ENCODE measurements around the gene CDNF.
A peak's percentile ranks its signal among the peaks of the same experiment; 100 is the strongest.
"Not testable (repeated sequence)": the region's sequence is repeated elsewhere in the genome, so short reads cannot be mapped to it uniquely, and the experiment has no call there.

CDNF gene

DNA sequence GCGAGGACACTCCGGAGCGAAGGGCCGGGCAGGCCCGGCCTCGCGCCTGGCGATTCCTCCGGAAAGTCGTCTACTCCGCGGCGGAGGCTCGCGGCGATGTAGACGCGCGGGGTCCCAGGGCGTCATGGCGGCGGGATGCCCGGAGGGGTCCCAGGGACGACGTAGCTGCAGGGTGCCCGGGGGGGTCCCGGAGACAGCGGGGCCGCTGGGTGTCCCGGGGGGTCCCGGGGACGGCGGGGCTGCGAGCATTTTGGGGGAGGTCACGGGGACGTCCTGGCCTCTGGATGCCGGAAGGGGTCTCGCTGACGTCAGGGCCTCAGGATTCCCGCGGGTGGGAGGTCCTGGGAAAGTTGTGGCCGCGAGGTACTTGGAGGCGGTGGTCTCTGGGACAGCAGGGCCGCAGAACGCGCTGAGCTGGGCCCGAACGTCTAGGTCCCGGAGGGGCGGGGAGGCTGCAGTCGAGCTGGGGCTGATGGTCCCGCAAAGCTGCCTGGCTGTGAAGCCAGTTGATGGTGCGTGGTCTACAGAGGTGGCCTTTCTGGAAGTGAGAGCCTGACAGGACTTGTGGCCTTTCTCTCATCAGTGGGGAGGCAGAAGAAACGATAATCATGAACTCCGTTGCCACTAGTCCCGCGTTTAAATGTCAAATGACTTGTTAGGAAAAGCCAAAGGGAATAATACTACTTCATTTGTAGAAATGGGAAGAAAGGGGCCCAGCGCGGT is 906 bp upstream of the CDNF start:
- no peak for FAIRE-seq

DNA sequence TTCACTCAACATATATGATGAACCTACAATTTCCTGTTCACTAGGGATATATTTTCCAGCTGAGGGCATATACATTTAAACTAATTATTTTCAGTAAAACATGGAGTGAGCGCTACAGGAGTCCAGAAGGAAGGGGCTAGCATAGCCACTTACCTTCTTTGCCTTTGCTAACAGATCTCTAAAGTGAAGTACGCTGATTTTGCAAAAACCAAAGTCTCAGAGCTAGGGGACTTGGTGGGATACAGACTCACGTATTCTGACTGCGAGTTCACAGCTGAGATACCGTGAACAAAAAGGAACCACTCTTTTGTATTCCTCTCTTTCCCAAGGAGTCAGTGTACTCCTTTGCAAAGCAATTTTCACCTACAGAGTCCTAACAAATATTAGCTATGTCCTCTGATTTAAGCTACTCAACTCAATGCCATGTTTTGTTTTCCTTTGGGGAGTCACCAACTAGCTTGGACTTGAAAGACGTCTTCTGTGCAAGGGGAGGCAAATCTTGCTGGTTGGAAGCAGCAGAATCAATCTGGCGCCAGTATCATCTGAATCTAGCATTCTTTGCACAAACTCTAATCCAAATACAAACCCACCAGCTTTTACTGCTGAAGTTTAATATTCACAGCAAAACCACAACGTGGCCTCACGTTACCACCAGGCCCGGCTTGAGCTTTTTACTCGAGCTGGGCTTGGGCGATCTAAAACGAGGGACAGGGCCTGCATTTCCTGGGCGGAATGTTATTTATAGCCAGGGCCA is 657 bp downstream of the CDNF start:
- FAIRE-seq: peak; percentile 9

- no peak for FAIRE-seq
Measured at GRCh38 chr10:14836208-14836607, 1.6 kb downstream of the CDNF start.

- no peak for FAIRE-seq
Measured at GRCh38 chr10:14833106-14833505, 4.7 kb downstream of the CDNF start.

DNA sequence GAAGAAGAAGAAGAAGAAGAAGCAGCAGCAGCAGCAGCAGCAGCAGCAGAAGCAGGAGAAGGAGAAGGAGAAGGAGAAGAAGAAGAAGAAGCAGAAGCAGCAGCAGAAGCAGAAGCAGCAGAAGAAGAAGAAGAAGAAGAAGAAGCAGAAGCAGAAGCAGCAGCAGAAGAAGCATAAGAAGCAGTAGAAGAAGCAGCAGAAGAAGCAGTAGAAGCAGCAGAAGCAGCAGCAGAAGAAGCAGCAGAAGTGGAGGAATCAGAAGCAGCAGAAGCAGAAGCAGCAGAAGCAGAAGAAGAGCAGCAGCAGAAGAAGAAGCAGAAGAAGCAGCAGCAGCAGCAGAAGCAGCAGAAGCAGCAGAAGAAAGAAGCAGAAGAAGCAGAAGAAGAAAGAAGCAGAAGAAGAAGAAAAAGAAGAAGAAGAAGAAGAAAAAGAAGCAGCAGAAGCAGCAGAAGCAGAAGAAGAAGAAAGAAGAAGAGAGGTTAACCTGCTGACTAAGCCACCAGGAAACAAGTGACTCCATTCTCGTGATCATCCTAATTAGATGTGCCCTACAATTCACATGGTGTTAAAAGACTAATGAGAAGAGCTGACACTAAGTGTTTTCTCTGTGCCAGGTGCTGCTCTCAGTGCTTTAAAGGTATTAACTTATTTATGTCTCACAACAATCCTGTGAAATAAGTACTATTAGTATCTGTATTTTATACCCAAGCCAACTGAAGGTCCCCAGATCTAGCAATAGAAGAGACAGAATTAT is 11.6 kb downstream of the CDNF start:
- FAIRE-seq: peak; percentile 30

DNA sequence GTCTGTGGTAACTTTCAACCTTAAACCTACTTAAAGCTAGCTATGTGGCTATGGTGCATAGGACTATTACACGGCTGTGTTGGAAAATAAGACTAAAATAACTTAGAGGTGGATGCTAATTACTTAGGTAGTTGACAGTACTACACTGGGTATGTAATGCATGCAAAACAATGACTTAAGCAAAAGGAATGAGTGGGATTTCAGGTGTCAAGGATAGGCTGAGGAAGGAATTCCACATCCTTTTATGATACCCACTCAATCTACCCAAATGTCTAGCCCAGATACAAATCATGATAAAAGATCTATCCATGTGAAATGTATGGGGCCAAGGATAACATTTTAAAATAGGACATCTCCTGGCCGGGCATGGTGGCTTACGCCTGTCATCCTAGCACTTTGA is 13.9 kb downstream of the CDNF start:
- FAIRE-seq: no peak

- FAIRE-seq: peak; percentile 72
Measured at GRCh38 chr10:14822879-14823755, 14.7 kb downstream of the CDNF start.

GRCh38 chr10:14821635-14822375 is 16.0 kb downstream of the CDNF start:
- FAIRE-seq: no peak

DNA sequence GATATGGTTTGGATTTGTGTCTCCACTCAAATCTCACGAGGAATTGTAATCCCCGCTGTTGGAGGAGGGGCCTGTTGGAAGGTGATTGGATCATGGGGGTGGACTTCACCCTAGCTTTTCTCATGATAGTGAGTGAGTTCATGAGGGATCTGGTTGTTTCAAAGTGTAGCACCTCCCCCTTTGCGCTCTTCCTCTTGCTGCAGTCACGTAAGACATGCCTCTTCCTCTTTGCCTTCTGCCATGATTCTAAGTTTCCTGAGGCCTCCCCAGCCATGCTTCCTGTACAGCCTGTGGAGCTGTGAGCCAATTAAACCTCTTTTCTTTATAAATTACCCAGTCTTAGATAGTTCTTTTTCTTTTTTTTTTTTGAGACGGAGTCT is 17.1 kb downstream of the CDNF start:
- no peak for FAIRE-seq

DNA sequence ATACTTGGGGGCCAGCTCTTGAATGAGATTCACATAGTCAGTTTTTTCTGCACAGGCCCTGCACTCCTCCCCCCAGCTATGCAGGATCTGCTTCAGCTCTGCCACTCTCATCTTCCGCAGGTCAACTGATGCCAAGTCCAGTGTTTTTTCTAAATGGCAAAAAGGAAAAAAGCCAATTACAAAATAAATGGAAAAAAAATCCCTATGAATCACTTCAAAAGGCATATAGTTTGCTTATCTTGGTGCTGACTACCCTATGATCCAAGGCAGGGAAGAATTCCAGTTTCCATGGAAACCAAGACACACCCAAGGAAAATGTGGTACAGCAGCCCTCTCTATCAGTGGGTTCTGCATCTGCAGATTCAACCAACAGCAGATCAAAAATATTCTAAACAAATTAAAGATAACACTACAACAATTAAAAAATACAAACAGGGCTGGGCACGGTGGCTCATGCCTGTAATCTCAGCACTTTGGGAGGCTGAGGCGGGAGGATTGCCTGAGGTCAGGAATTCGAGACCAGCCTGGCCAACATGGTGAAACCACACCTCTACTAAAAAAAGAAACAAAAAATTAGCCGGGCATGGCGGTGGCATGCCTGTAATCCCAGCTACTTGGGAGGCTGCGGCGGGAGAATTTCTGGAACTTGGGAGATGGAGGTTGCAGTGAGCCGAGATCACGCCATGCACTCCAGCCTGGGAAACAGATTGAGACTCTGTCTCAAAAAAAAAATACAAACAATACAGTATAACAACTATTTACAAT is 17.6 kb downstream of the CDNF start:
- FAIRE-seq: no peak

DNA sequence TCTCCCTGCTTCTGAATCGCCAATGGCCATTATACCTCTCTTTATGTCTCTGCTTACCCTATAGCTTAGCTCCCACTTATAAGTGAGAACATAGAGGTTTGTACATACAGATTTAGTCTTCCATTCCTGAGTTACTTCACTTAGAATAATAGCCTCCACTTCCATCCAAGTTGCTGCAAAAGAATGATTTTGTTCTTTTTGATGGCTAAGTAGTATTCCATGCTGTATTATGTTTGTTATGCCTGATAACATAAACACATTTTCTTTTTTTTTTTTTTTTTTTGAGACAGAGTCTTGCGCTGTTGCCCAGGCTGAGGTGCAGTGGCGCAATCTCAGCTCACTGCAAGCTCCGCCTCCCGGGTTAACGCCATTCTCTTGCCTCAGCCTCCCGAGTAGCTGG is 21.1 kb downstream of the CDNF start:
- not testable (repeated sequence) for FAIRE-seq

DNA sequence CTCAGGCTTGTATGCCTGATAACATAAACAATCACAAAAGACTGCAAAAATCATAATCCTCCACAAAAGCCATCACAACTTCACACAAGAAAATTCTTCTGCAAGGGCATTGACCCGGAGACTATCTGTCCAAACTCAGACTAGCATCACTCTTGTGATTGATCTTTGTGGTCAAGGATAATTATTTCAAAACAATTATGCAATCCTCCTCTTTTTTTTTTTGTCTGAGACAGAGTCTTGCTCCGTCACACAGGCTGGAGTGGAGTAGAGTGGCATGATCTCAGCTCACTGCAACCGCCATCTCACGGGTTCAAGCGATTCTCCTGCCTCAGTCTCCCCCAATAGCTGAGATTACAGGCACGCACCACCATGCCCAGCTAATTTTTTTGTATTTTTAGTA is 22.2 kb downstream of the CDNF start:
- no peak for FAIRE-seq

DNA sequence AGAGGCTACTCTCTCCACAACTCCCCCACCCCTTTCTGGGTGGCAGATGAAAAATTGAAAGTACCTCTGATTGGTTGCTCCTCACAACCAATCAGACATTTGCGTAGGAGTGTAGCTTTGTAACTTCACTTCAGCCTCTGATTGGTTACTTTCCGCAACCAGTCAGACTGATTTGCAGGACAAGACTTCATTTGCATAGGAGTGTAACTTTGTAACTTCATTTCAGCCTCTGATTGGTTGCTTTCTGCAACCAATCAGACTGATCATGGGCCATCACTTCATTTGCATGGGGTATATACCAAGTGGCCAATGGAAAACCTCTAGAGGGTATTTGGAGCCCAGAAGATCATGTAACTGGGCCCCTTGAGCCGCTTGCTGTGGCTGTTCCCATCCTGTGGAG is 25.6 kb downstream of the CDNF start:
- no peak for FAIRE-seq

DNA sequence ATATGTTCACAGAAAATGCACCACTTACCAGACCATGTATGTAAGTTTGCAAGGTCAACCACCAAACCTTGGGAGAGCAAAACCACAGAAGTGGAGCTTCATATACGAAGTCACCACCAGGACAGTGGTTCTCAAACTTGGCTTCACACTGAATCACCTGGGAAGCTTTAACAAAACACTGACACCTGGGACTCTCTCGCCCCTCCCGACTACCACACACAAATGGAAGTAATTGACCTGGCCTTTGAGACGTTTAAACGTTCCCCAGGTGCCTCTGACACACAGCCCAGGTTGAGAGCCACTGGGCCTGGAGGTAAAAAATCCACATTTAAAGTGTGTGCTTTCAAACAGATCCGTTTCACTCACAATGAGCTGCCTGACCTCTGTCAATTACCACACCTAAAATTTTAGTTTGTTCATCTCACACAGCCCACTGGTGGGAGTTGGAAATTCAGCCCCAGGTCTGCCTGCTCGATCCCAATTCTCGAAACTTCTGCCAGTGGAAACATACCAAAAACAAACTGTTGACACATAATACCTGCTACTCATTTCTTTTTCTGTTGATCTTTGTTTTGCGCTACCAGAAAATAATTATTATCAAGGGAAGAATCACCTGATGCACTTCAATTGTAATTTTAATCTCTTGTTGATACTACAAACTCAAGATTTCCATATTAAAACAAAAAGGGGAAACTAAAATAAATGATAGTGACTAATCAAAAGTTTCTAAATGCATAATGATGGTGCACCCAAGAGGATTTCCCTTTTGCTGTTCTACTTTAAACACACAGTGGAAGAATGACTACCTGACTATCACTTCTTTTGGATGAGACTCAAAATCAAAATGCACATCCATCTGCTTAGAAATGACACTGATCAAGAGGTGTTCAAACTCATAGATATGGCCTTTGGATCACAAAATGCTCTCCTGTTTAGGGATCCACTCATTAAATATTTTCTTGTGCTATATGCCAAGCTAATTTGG is 26.6 kb downstream of the CDNF start:
- no peak for FAIRE-seq

DNA sequence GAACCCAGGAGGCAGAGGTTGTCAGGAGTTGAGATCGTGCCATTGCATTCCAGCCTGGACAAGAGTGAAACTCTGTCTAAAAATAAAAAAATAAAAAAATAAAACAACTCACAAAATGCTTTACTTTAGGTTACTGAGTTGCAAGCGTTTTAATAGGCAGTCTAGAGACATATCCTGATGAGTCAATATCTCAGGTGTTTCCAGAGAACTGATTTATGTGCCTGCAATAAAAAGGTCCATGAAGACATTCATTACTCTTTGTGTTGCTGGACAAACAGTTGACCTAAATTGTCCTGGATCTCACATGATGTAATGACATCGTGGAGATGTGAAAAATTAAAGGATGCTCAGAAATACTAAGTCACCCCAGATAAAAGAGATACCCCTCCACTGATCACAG is 31.5 kb downstream of the CDNF start:
- no peak for FAIRE-seq

- FAIRE-seq: no peak
Measured at GRCh38 chr10:14803827-14804226, 34.0 kb downstream of the CDNF start.

DNA sequence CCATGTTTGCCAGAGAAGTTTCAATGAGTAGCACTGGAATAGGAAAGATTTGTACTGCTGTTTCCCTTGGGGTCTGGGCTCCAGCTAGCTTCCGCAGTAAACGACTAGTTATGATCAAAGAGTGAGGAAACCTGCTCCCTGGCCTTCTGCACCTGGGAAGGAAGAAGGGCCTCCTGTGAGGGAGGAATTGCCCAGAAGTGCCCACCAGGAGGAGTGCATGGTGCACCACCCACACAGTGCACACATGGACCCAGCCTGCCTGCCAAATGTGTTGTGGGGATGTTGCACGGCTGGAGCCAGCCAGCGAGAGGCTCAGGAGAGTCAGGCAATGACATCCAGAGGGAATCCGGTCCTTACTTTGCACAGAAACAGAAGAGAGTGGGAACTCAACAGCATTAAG is 36.1 kb downstream of the CDNF start:
- no peak for FAIRE-seq

DNA sequence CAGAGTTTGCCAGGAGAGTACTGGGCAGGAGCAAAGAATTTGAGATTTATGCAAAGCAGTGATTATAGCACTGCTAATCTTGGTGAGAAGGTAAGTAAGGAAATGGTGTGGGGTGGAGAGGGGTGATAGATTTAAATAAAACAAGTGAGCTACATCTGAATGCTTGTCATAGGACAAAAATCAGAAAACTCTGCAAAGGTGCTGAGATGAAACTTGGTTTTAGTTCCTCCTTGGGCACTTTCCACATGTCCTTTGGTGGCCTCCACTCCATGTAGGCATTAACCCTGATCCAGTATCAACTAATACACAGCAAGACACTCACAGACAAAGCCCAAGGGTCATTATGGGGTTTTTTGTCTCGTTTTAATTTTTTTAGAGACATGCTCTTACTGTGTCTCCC is 37.4 kb downstream of the CDNF start:
- no peak for FAIRE-seq

DNA sequence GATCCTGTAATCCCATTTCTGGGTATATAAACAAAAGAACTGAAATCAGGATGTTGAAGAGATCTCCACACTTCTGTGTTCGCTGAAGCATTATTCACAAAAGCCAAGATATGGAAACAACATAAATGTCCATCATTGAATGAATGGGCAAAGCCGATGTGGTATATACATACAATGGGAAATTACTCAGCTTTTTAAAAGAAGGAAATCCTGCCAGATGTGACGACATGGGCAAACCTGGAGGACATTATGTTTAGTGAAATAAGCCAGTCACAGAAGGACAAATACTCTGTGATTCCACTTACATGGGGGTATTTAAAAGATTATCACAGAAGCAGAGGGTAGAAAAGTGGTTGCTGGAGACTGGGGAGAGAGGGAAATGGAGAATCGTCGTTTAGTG is 39.2 kb downstream of the CDNF start:
- FAIRE-seq: no peak

DNA sequence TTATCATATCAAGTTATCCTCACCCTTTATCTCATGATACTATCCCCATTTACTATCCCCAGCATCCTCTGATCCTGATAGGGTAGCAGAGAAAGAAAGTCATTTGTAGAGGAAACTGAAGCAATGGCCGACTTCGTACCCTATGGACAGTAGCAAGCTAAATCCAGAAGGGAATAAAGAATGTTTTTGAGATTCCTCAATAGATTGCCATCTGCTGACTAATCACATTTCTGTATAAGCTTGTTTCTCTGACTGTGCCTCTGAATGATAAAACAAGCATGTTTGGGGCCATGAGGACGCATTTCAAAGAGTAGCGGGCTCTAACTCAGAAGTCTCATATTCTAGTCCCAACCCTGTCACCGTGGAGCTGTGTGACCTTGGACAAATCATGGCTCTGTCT is 49.9 kb downstream of the CDNF start:
- no peak for FAIRE-seq
